RWPE2 (cell line): Measurements from ENCODE around the gene TPM2.

Experiments used
- ATAC-seq: fragments of 200-7000 bp; cut with Tn5 transposase; 3 replicates; pipeline ENCODE4 v1.9.1; 2021; ENCODE audit warnings: low read depth
- DNase-seq: peaks from one replicate; pipeline ENCODE4 v3.0.0-alpha.2; 2020; ENCODE audit warnings: low spot score
- H3K27ac ChIP-seq: fragments of 450-650 bp; 2 replicates; pipeline ENCODE4 v1.5.1; 2017; ENCODE audit warnings: mild to moderate bottlenecking; ENCODE audit not compliant: poor library complexity, severe bottlenecking
- H3K27me3 ChIP-seq: fragments of 250-450 bp; sonication (Bioruptor Pico); 2 replicates; pipeline ENCODE4 v1.5.1; 2021; ENCODE audit warnings: mild to moderate bottlenecking, moderate library complexity; ENCODE audit not compliant: insufficient read depth, poor library complexity, severe bottlenecking
- H3K36me3 ChIP-seq: fragments of 250-450 bp; sonication (Bioruptor Pico); 2 replicates; pipeline ENCODE4 v1.5.1; 2020; ENCODE audit warnings: low read depth, mild to moderate bottlenecking, moderate library complexity
- H3K4me1 ChIP-seq: fragments of 250-450 bp; sonication (Bioruptor Pico); 2 replicates; pipeline ENCODE4 v1.5.1; 2021; ENCODE audit warnings: mild to moderate bottlenecking, moderate library complexity; ENCODE audit not compliant: insufficient read depth, poor library complexity, severe bottlenecking
- H3K4me3 ChIP-seq: fragments of 250-450 bp; sonication (Bioruptor Pico); 2 replicates; pipeline ENCODE4 v1.5.1; 2021; ENCODE audit warnings: mild to moderate bottlenecking, moderate library complexity; ENCODE audit not compliant: severe bottlenecking
- H3K9me3 ChIP-seq: fragments of 250-450 bp; sonication (Bioruptor Pico); 2 replicates; pipeline ENCODE4 v1.5.1; 2021; ENCODE audit warnings: mild to moderate bottlenecking, moderate library complexity; ENCODE audit not compliant: severe bottlenecking
- CTCF ChIP-seq: fragments of 450-650 bp; IDR thresholded peaks from one replicate; pipeline ENCODE4 v1.5.1; 2017; ENCODE audit warnings: mild to moderate bottlenecking, moderate library complexity; ENCODE audit not compliant: poor library complexity, severe bottlenecking

TPM2 gene

DNA sequence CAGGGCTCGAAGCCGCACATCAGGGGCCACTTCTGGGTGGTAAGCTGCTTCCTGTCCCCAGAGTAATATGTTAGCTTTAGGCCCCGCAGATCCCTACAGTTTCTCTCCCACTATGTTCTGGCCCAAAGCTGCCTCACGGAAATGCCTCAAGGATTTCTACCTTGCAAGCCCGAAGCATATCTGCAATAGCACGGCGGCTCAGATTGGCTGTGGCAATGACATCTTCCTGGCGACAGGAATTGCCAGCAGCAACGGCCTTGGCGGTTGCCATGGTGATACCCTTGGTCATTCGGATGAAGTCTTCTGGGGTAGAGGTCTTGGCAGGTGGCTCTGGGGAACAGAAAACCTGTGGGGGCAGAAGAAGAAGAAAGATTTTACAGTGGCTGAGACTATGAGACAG is 10.3 kb upstream of the TPM2 start:
- Histone ChIP-seq H3K36me3 (peaks cover 94% of the 10 kb centered on the region), H3K27me3 (no peaks in the 10 kb centered on the region), H3K9me3 (no peaks in the 10 kb centered on the region), H3K4me1 (no peaks in the 10 kb centered on the region), H3K4me3 (no peak overlapping the region), H3K27ac (no peak overlapping the region)
- TF ChIP-seq CTCF = no peak
- no peak for ATAC-seq
- no peak for DNase-seq

DNA sequence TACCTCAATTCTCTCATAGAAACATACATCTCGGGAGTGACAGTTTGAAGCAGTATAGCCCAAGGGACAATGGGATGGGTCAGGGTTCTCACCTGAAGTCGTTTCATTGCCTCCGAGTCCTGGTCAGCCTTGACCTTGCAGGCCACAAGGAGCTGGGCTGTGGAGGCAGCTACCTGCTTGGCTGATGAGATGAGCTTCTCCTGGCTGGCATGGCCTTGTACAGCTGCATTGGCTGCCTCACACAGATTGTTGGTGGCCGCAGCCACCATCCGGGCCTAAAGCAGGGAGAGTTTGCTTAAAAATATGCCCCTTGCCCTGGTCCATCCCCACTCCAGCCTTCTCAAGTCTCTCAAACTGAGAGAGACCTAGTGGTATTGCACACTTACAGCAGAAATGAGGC is 8.5 kb upstream of the TPM2 start:
- H3K36me3 ChIP-seq = peaks cover 76% of the 10 kb centered on the region
- H3K4me3 ChIP-seq = no peak overlapping the region
- H3K9me3 ChIP-seq = no peaks in the 10 kb centered on the region
- no peak overlapping the region for H3K27ac ChIP-seq
- H3K27me3 ChIP-seq = no peaks in the 10 kb centered on the region
- ATAC-seq (no peak), DNase-seq (no peak)
- no peaks in the 10 kb centered on the region for H3K4me1 ChIP-seq
- TF ChIP-seq CTCF = no peak

DNA sequence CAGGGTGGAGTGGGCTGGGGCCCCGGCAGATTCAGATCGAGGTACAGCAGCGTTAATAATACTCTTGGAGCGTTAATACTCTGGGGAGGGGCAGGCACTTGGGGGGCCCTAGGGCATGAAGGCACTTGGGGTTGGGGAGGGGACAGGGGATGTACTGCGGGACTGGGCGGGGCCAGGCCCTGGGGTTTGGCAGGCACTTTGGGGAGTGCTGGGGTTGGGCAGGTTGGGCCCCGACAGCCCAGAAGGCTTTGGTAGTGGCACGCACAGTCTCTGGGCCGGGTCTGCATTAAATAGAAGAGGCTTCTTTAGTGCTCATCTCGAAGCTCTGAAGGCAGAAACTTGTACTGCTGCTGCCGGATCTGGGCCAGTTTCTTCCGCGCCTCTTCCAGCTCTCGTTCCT is 7.8 kb upstream of the TPM2 start:
- Histone ChIP-seq H3K9me3 (no peaks in the 10 kb centered on the region), H3K36me3 (peaks cover 69% of the 10 kb centered on the region), H3K4me3 (no peak overlapping the region), H3K27me3 (no peaks in the 10 kb centered on the region), H3K27ac (no peak overlapping the region), H3K4me1 (no peaks in the 10 kb centered on the region)
- ATAC-seq (no peak), DNase-seq (no peak)
- TF ChIP-seq CTCF = no peak

DNA sequence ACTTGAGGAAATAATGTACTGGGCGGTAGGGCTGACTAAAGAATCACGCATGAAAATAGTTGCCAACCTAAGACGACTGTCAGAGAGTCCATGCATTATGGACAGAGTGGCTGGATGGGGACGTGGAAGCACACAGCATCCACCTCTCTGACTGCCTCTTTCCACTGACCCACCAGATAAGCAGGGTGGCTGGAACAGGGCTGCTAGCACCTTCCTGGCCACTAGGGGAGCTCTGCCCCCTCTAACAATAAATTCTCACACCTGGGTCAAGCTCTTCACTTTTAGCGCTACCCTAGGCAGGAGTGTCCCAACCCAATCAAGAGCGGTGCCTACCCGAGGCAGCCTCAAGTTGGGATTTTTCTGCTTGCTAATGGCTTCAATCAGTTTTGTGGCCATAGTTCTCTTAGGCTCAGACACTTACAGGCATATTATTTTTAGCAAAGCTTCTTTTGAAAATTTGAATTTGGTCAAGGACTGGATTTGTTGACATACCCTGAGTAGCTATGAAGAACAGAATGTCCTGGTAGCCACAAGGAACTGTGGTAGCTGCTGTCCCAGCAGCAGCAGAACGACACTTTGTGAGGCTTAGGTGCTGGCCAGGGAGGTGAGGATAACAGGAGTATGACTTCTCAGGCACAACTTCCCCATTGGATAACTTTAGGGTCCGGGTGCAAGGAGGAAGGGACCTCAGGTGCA is 6.9 kb upstream of the TPM2 start:
- H3K9me3 ChIP-seq = no peaks in the 10 kb centered on the region
- H3K27ac ChIP-seq = no peak overlapping the region
- DNase-seq (no peak), ATAC-seq (peak; percentile 83)
- TF ChIP-seq CTCF = peak; percentile 93
- H3K4me3 ChIP-seq = no peak overlapping the region
- H3K36me3 ChIP-seq = peaks cover 61% of the 10 kb centered on the region
- no peaks in the 10 kb centered on the region for H3K27me3 ChIP-seq
- H3K4me1 ChIP-seq = no peaks in the 10 kb centered on the region

DNA sequence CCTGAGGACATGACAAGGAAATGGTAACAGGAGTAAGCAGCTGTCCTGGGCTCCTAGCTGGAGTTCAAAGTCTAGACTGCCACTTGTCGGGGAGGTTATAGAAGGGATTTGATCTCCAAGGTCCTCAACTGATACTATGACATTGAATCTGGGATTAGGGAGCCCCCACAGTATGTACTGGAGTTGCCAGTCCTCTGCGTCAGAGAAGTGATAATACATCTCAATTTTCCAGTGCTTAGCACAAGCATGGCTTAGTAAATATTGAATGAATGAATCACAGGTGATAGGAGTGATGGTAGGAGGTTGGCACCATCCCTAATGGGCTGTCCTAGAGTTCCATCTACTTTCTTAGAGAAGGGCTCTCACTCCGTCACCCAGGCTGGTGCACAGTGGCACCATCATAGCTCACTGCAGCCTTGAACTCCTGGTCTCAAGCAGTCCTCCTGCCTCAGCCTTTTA is 6.2 kb upstream of the TPM2 start:
- TF ChIP-seq CTCF = no peak
- ATAC-seq = no peak
- no peak overlapping the region for H3K4me3 ChIP-seq
- H3K9me3 ChIP-seq = no peaks in the 10 kb centered on the region
- peaks cover 54% of the 10 kb centered on the region for H3K36me3 ChIP-seq
- no peak overlapping the region for H3K27ac ChIP-seq
- DNase-seq = no peak
- H3K27me3 ChIP-seq = no peaks in the 10 kb centered on the region
- peaks cover 3% of the 10 kb centered on the region for H3K4me1 ChIP-seq
